NCI-H446 (cell line): Measurements from ENCODE around the gene NEK7.
"Not testable (repeated sequence)": the region's sequence is repeated elsewhere in the genome, so short reads cannot be mapped to it uniquely, and the experiment has no call there.

Source experiments
- DNase-seq, 2 experiments: peaks; one replicate each; lab custom pipeline; 2025; lab: John Stamatoyannopoulos, UW

Gene NEK7

DNA sequence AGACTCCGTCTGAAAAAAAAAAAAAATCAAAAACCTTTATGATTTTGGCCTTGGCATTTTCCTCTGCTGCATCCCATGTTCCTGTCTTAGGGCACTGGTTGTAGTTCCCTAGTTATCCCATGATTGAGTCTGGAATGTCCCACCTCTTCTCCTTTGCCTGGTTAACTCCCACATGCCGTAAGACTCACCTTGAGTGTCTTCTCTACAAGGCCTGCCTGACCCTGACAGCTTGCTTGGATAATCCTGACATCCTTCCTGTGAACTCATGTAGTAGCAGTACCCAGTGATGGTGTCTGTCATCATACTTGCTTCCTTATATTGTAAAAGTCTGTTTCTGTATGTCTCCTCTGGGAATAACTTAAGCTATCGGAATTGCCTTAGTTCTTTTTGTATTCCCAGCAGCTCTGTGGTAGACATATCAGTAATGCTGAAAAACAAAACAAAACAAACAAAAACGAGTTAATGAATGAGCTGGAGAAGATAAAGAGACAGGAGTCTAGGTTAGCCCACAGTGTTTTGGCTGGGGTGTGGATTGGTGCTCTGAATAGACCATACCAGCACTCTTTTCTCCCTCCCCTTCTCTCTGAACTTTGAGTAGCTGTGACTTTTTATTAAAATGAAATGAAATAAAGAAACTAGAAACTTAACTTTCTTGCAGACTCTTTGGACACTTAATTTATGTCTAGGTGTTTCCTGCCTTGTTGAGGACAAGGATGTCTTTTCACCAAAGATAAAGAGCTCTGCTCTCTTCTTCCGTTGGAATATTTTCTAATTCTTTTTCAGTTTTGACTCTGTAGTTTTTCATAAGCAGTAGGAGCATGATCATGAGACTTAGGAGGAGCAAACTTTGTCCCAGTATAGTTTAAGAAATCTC, 15.1 kb downstream of the NEK7 start:
- no peak for DNase-seq

DNA sequence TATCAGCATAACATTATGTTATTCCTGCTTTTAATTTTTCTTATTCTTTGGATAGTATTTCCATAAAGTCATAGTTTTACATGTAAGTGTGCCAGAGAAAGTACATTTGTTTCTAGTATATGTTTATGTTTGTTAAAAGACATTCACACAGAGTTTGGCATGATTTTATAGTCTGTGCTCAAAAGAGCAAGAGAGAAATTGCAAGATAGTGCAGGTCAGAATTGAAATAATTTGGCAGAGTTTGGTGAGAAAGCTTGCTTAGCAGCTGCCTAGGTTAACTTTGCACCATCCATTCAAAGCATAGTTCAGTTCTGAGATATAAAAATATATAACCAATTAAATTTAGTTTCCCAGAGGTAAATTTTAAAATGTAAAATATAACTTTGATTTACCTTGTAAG, 17.0 kb downstream of the NEK7 start:
- no peak for DNase-seq

DNA sequence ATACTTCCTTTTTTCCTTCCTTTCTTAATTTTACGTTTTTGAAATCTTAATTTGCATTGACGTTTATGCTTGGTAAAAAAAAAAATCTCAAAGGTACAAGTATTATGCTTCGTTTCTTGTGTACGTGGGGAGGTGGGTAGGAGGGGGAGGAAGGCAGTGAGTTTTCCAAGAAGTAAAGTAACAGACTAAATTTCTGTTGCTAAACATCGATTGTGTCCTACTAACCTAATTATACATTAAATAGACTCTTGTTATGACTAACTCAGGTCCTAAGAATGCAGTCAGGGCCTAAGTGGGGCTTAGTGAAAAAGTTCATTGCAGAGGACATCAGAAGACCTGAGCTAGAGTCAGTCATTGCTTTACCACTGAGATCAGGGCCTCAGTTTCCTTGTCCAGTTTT, 17.5 kb downstream of the NEK7 start:
- no peak for DNase-seq

DNA sequence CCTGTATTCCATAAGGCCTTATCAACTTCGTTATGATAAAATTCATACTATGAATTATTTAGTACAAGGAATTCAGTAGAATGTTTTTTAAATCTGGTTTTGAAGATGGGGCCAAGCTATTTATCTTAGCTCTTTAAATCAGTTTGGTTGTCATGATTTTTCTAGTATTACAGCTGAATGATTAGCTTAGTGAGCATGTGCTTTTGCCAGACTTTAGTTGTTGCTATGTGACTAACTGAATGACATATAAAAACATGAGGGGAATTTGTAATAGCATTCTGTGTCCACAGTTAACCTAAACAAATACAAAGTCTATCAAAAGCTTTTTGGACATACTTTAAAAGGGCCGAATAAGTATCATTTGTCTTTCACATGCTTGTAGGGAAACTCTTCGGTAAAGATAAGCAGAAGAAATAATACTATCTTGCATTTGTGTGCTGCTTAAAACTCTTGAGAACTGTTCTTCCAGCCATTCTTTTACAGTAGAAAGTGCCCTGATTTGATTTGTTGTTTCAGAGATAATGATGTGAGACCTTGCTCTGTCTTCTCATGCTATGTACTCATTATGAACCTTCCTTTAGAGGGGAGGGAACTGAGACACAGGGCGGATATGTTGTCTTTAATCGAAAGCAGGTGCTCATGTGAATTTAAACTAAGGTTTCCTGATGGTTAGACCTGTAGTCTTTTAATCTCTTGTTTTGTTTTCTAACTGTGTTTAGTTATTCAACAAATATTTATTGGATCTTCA, 18.8 kb downstream of the NEK7 start:
- DNase-seq, result no peak

DNA sequence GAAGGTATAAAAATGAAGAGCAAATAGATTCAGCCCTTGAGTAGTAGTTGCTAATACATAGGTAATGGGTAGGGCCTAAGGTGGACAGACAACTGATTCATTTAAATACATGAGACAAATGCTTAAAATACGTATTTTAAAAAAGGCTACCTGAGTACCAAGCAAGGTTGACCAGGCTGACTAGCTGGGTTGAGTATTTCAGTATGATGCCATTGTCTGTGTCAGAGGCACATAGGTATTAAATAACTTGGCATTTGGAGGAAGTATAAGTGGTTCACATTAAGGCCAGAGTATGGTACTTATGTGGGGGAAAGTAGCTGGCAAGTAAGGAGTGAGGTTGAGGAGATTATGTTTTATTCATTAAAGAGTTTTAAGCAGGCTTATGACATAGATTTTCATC, 19.4 kb downstream of the NEK7 start:
- DNase-seq, result no peak

DNA sequence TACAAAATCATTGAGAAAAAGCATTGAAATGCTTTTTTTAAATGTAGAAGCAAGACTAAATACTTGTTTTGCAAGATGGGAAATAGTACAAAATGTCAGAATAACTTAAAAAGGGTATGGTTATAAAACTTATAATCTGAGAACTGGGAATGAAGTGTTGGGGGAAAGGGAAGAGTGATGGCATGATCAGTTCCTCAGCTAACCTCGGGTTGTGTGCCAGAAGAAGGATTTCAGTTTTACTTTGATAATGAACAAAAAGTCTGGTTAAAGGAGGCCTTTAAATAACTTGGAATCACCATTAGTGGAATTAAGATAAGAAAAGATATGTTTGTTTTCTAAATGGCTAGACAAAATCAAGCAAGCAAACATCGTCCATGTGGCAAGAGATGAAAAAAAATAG, 20.7 kb downstream of the NEK7 start:
- no peak for DNase-seq

DNA sequence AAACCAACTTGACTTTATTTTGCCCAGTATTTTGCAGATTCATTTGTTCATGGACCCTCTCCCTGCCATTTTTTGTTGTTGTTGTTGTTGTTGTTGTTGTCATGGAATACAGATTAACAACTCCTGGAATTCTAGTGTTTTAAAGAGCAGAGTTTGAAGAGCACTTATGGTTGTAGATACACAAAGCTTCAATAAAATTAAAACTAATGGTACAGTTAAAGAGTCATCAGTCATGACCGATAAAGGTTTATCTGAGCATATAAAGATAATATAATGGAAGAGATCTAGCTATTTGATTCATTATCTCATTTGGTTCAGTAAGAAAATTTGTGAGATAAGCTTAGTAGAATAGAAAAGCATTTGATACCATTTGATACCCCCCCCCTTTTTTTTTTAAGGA, 21.8 kb downstream of the NEK7 start:
- DNase-seq, result no peak

DNA sequence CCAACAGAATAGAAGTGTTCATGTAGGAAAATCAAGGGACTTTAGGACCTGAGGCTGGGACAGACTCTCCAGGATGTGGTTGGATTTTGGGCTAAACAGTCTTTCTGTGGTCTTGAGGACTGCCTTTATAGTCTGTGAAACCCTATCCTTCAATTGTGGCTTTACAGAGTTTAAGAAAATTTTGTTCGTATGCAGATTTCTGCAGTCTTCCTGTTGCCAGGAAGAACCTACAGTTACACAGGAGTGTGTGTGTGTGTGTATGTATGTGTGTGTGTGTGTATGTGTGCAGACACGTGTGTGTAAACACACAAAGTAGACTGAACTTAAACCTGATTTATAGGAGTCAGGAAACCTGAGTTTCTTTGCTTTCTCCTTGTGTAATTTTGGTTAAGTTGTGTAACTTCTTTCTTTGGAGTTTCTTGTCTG, 22.8 kb downstream of the NEK7 start:
- DNase-seq, result no peak

DNA sequence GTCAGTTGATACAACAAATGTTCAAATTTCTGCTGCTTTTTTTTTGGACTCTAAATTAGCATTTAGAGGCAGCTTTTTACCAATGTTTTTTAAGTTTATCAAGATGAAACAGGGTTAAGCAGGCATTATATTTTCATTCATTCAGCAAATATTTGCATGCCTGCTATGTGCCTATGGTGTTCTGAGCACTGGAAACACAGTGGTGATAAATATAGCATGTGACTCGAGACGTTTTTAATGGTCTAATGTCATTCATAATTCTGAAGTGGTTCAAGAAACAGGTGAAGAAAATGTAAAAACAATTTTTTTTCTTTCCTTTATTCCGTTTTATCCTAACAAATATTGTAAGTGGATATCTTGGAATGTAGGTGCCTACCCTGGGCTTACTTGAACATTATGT, 26.8 kb downstream of the NEK7 start:
- DNase-seq, result no peak

DNA sequence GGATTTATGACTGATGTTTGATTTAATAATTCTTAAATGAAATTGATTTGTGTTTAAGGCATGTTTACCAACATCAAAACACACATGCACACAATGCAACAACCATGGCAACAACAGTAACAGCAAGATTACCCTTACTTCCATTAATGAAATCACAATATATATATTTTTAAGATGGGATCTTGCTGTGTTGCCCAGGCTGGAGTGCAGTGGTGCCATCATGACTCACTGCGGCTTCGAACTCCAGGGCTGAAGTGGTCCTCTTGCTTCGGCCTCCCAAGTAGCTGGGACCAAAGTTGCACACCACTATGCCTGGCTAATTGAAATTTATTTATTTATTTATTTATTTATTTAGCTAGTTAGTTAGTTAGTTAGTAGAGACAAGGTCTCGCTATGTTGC, 27.7 kb downstream of the NEK7 start:
- no peak for DNase-seq

DNA sequence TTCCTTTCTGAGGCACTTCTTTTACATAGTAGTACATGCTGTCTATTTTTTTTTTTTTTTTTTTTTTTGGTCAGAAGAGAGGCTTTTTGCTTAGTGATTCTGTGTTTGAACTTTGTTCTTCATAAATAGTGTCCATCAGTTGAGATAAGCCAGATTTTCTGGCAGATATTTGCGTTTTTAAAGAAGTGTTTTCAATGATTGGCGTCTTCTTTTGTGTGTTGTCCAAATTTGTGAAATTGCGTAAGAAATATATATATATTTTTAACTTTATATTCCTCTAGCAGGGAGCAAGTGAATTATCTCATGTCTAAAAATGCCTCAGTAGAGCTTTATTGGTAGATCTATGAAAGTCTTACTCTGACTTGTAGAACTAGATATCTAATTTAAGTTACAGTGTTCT, 28.3 kb downstream of the NEK7 start:
- DNase-seq, result no peak

DNA sequence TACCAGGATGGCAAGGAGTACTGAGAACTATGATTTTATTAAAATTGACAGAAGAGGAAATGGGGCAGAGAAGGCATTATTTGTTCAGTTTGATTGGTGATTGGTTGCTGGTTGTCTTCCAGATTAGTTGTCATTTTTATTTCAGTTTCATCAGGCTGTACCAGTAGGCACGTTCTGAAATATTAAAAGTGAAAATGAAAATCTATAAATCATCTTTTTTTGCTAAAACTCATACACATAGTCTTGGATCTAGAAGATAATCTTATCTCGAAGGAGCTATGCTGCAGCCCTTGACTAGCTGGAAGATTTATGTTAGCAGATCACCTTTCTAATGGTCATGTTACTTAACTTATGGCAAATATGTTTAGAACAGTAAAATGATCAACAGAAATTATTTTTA, 29.0 kb downstream of the NEK7 start:
- DNase-seq, result no peak

DNA sequence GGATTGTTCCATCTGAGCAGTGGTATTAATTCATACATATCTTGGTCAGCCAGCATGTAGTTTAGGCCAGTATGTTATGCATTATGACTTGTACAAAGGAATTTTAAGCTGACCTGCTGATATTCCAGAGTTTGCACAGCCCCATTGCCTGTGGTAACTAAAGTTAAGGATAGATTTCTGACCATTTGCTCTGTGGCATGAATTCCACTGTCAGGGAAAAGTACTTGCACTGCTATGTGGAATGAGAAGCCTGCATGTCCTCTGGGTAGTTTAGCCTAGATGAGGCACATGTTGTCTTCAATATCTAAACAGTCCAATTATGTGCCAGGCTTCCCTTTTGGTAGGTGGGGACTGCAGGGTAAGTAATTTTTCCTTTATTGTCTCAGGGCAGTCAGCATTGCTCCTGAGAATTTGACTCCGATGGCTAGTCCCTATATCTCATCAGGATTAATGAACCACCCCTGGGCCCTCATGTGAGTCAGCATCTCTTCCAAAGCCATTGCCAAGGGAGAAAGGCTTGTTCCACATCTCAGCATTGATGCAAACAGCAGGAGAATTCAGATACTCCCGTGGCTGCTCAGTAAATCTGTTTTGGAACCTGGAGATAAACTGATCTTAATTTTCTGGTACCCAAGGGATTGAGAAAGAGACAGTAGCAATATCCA, 30.2 kb downstream of the NEK7 start:
- DNase-seq, result no peak

DNA sequence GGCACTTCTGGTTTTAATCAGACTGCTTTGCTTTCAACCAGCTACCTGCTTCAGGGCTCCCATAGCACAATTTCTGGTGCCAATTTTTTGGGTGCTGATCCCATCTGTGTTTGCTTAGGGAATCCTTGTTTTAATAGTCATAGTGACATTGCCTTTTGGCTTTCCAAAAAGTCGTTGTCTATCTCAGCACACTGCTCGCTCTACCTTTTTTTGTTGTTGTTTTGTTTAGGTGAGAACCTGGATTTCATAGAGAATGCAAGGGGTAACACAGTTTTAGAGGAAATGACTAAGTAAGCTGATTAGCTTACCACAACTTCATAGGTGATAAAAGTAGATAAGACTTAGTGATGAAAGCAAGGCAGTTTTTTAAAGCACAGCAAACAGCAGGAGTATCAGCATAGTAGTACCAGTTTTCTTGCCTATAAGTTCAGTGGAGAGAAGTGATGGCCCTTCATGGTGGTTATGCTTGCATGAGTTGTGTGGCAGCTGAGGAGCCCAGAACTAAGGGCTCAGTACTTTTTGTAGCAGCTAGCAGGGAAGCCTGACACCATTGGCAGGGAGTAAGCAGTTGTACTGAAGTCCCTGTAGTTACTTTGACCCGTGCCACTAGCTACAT, 31.3 kb downstream of the NEK7 start:
- DNase-seq, result no peak

DNA sequence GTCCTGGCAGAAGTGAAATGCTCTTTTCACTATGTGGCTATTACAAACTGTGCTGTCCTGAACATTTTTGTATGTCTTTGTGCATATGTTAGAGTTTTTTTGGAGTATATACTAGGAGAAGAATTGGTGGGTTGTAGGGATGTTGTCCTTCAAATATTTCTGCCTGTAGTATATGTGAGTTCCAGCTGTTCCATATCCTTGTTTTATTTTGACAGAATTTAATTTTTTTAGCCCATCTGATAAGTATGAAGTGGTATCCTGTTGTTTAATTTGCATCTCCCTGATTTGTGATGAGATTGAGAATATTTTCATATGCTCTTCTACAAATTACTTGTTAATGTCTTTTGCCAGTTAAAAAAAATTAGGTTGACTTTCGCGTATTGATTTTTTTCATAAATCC, 34.3 kb downstream of the NEK7 start:
- no peak for DNase-seq

DNA sequence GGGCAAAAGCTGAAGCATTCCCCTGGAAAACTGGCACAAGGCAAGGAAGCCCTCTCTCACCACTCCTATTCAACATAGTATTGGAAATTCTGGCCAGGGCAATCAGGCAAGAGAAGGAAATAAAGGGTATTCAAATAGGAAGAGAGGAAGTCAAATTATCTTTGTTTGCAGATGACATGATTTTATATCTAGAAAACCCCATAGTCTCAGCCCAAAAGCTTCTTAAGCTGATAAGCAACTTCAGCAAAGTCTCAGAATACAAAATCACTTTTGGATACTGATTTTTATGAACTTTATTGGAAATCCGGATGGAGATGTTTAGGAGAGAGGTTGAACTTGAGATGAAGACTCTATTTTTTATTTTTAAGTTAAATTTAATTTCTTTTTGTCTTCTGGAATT, 37.1 kb downstream of the NEK7 start:
- not testable (repeated sequence) for DNase-seq

DNA sequence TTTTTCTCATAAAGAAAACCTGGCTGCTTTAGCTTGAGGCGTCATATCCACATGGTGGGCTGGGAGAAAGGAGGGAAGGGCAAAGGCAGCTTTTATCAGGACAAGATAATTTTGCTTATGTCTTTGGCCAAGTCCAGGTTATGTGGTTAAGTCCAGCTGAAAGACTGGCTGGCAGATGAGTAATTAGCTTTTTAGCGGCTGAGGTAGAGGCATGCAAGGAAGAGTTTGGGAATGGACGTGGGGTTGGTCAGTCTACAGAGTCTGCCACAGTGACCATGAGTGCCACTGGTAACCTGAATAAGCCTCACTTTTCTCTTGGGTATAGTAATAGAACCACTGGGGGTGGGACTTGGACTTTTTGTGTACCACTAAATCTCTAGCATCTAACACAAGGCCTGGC, 39.8 kb downstream of the NEK7 start:
- no peak for DNase-seq

DNA sequence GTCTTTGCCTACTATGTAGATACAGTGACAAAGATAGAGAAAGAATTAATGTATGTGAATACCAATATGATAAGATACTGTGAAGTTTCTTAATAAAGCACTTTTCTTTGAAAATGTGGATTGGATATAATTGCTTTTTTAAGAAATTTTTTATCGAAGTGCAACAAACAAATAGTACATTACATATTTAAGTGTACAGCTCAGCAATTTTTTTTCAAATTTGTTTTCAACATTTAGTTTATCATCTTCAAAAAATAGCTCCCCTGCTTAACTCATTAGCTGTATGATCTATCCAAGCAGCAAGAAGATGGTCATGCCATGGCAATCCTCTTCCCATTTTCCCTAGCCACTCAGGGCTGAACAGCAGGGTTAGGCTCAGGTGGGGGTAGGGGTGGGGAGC, 40.5 kb downstream of the NEK7 start:
- no peak for DNase-seq

DNA sequence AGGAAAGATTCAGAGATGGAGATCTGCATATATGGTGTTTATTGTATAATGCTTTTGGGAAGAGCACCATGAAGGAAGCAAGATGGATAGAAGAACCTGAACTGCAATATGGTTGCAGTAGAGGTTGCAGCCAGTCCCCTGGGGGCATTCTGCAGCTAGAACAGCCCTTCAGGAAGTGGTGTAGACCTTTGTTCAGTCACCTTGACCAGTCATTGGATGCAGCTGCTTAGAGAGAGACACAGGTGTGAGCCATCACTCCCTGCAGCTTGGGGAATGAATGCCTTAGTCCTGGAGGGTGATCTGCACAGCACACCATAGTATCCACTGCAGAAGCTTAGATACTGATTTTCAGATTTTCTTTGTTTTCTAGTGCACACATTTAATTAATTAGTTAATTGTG, 42.3 kb downstream of the NEK7 start:
- no peak for DNase-seq

DNA sequence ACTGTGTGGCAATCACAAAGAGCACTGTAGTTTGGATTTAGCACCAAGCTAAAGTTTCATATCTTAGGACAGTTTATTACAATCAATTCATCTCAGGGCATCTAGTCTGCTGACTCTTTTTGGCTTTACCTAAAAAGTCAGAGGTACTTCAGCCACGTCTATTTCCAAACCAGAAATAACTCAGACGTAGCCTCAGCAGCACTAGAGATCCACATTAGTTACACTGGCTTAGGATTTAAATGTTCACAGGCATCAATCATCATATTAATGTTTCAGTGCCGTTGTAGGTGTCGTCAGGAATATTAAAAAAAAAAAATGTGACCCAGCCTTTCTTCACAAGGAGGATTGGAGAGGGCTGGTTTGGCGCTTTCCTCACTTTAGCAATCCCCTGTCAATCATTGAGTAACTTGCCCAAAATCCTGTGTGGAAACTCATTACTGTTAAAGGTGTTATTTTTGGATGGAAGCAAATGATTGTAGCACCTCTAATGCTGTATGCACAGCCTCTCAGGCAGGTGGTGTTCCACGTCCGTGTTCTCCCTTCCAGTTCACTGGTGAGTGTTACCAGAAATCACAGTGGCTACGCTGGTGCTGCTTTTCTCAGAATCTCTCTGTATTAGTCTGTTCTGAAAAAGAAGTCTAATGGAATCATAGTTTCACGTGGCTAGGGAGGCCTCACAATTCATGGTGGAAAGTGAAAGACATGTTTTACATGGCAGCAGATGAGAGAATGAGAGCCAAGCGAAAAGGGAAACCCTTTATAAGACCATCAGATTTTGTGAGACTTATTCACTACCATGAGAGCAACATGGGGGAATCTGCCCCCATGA, 45.4 kb downstream of the NEK7 start:
- DNase-seq, result no peak

DNA sequence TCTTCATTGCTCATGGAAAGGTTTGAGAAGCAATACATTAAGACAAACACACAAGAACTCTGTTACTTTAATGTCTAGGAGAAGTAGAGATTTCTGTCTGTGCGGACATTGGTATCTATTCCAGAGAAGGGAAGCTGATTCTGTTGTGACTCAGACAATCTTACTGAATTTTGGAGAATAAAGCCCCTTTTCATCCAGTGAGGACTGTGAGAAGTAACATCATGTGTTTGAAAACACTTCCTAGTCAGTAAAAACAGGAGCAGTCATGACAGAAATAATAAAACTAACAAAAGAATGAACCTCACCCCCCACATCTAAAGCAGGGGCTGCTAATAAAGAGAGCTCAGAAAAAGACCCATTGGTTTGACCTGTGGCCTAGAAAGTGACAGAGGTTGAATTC, 46.6 kb downstream of the NEK7 start:
- no peak for DNase-seq
